GM19025 (cell line): ENCODE results near the gene PSTPIP1.

Experiments
- ATAC-seq: cut with Tn5 transposase; IDR thresholded peaks from one replicate; pipeline ENCODE4 v1.9.1; 2021; ENCODE audit warnings: mild to moderate bottlenecking, low read depth, moderate library complexity; ENCODE audit not compliant: unreplicated experiment

PSTPIP1 gene

DNA sequence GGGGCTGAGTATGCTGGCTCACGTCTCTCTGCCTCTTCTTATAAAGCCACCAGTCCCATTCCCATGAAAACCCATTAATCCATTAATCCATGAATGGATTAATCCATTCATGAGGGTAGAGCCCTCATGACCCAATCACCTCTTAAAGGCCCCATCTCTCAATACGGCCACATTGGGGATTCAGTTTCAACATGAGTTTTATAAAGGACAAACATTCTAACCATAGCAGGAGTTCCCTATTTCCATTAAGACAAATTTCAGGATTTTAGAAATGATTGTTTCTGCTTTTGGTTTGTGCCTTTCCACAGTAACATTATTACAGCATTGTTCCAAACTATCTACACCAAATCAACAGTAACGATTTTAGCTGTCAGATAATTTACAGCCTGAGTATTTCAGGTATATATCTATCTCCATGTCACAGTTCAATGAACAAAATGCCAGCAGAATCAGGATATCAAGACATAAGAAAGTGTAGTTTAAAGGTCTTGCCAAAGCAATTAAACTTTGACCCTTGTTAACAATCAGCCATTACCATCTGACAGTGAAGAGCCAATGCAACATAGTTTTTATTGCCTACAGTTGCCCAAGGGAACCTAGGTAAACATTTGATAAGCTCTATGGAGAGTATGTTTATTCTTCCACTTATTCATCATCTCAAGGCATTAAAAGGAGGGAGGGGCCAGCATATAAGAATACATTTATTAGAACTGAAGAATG is 72.2 kb downstream of the PSTPIP1 start:
- no peak for ATAC-seq

GRCh38 chr15:77067691-77068367 is 72.9 kb downstream of the PSTPIP1 start:
- no peak for ATAC-seq

- no peak for ATAC-seq
Observed at GRCh38 chr15:77068633-77069032, 73.7 kb downstream of the PSTPIP1 start.

- ATAC-seq = no peak
Observed at GRCh38 chr15:77069521-77070121, 74.7 kb downstream of the PSTPIP1 start.

DNA sequence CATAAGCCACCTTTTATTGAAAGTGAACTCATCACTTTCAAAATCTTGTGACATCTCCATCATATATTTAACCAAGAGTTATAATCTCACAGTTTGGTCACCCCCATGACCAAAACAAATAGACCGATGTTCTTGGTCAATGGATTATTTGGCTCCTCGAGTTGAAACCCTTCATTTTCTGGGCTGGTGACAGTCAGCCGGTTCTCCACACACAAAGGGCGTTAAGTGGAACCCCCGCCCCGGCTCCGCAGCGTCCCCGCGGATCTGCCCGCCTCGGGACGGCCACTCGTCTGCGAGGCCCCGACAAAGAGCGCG is 75.2 kb downstream of the PSTPIP1 start:
- no peak for ATAC-seq

DNA sequence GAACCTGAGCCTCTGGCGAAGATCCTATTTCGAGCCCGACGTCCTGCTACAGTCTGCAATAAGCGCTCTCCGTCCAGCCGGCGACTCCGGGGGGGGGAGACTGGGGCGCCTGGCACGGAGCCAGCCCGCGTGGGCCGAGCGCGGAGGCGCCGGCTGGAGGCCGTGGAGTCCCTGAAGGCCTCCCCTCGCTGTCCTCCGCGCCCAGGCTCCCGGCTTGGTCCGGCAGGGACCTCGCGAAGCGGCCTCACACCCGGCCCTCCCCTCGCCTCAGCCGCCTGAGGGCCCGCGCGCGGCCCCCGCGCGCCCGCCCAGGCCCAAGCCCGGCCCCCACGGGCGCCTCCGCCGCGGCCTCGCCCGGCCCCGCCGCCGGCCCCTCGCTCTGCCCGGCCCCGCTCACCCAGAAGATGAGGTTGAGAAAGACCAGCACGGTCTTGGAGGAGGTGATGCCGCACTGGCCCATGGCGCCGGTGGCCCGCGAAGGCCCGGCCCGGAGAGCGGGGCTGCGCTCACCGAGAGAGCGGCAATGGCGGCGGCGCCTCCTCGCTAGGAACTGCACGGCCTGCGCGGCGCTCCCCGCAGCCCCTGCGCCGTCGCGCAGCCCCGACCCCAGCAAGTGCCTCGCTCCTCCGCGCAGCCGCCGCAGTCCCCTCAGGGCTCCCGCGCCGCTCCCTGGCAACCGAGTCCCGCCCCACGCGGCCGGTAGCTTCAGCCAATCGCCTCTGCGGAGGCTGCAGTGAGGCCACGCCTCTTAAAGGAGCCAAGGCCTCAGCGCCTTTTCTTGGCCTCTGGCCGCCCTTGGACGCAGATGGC is 75.8 kb downstream of the PSTPIP1 start, which contains the start of gene TSPAN3:
Gene TSPAN3, minus strand, starts transcription at position 615 of the 810 bp plus-strand sequence. Its CDS starts 155 bp downstream, at position 460.
- peak; percentile 95 for ATAC-seq

- no peak for ATAC-seq
Observed at GRCh38 chr15:77071305-77072223, 76.6 kb downstream of the PSTPIP1 start.

- ATAC-seq = no peak
Observed at GRCh38 chr15:77074350-77074749, 79.4 kb downstream of the PSTPIP1 start.

DNA sequence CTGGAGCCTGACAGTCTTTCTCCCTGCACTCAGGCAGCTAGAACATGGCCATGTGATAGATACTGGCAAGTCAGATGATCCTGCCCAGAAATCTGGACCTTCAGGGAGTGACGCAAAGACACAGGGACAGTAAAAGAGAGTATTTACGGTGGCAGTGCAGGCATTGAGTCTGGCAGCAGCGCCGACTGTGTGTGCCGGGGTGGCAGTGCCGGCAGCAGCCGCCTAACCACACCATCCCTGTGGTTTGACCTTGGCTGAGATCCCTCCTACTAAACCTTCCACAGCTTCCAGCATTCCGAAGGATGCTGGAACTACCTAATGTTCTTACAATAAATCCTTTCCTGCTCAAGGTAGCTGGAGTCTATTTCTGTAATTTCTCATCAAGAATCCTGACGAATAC is 80.6 kb downstream of the PSTPIP1 start:
- no peak for ATAC-seq

DNA sequence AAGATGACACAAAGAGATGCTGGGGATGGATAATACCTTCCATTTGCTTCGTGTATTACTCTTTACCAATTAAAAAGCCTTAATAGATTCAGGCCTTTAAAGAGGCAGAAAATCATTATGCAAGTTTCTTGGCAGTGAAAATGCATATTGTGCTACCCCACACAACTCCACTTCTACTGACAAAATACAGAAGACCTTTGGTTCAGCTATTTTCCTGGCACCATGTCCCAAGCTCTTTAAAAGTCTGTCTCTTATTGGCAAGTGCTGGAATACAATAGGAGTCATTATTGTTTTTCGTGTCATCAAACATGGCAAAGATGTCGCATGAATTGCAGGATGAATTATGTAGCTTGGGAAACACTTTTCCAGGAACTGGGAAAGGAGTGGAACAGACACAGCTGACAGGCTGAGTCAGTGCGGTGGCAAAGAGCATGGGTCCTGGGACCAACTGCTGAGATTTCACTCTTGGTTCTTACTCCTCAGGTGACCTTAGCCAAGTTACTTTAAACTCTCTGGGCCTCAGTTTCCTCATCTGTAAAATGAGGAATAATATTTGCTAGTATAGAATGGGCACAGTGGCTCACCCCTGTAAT is 81.5 kb downstream of the PSTPIP1 start:
- ATAC-seq = no peak

DNA sequence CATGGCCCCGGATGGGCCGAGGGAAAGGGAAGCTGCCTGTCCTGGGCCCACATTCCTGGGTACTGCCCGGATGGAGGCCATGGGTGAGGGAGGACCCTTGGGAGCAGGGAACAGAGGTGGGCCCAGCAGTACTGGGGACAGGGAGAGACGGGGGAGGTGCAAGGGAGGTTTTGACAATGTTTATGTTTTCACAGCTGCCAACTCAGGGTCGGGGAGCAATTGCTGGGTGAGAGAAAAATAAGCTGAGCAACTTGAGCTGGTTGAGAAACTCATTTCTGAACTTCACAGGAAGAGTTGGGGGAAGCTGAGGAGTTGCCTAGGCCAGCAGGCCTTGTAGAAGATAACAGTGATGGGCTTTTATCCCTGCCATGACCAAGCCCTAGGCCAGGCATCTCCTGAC is 87.0 kb downstream of the PSTPIP1 start:
- ATAC-seq = no peak

DNA sequence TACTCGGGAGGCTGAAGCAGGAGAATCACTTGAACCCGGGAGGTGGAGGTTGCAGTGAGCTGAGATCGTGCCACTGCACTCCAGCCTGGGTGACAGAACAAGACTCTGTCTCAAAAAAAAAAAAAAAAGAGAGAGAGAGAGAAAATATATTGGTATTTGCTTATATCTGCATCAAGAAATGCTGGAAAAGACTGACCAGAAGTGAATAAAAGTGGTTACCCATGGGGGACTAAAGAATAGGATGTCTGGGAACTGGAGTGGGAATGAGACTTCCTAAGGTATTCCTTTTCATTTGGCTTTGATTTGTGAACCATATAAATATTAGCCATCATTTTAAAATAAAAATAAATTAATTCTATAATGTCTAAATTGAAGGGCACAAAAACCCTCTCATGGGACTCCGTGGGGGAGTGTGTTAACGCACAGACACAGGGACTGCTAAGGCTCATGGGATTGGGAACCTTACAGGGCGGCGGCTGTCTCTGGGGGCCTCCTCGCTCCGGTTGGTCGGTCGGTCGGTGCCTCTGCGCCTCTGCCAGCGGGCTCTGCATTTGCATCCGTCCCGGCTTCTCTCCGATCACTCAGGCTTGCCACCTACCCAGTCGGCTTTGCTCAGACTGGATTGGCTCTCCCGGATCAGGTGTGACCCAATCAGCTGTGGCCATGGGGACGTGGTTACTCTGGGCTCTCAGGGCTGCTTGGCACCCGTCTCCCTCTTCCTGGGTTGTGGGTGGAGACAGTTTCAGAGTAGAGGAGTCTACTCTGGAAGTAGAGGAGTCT is 88.6 kb downstream of the PSTPIP1 start:
- ATAC-seq = peak; percentile 85

- ATAC-seq = no peak
Observed at GRCh38 chr15:77084436-77084835, 89.5 kb downstream of the PSTPIP1 start.

DNA sequence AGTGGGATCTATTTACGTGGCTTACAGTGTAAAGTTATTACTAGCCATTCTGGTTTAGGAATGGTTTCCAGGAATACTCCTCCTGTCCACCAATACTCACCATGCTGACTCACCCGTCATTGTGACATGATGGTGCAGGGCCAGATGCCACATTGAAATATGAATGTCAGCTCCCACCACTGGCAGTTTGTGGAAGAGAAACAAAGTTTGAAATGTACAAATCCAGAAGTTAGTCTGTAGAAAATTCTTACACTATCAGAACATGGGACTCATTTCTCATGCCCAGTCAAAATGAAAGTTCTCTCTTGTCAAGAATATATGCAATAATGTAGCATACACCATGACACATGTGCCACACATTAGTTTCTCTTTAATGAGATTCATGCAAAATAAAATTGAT is 90.4 kb downstream of the PSTPIP1 start:
- ATAC-seq = no peak
